SK-N-SH (cell line): ENCODE data around the gene COMT. TPM values are rescaled to one million over a fixed set of nuclear protein-coding genes. Genes with fewer than 3 reads are reported as not detected.

Source experiments
- CTCF ChIA-PET: fragments of 300-600, 350-600 bp; formaldehyde crosslinking; extraction: SDS; loops from one replicate; lab custom pipeline; 2021; lab: Yijun Ruan, JAX
- POLR2A ChIA-PET: fragments of 350-600 bp; sonication (Branson Sonifier 250); formaldehyde crosslinking; extraction: SDS; loops from one replicate; lab custom pipeline; 2020; ENCODE audit warnings: antibody characterized with exemption, inconsistent platforms; lab: Yijun Ruan, JAX
- DNase-seq: peaks from one replicate; pipeline ENCODE4 v3.0.0; 2012
- H2AFZ ChIP-seq: fragments of 200-600 bp; sonication (generic); 2 replicates; pipeline ENCODE4 v1.8.1; 2016; ENCODE audit warnings: antibody characterized with exemption, mild to moderate bottlenecking, low read depth
- H3F3A ChIP-seq: fragments of 200-600 bp; sonication (generic); replicated peaks from 2 replicates; pipeline ENCODE3; 2016; ENCODE audit warnings: antibody characterized with exemption, mild to moderate bottlenecking; ENCODE audit not compliant: insufficient read depth
- H3K27ac ChIP-seq, 2 experiments: fragments of 200-500 bp in 1 of 2; fragments of 200-600 bp in 1 of 2; sonication (Bioruptor generic) in 1 of 2; sonication (generic), shearing (Covaris generic) in 1 of 2; 2 replicates each; pipeline versions ENCODE4 v1.5.1 to v1.6.1; 2014 to 2016; ENCODE audit warnings: low read depth in 2 of 2, inconsistent platforms in 1 of 2, low read length in 1 of 2, mild to moderate bottlenecking in 1 of 2, mixed read lengths in 1 of 2
- H3K27me3 ChIP-seq: fragments of 200-600 bp; sonication (generic), shearing (Covaris generic); 2 replicates; pipeline ENCODE4 v1.6.1; 2016; ENCODE audit warnings: mixed run types; ENCODE audit not compliant: insufficient read depth
- H3K36me3 ChIP-seq, 2 experiments: fragments of 200-500 bp in 1 of 2; fragments of 200-600 bp in 1 of 2; sonication (Bioruptor generic) in 1 of 2; sonication (generic) in 1 of 2; replicated peaks in 1 of 2; 2 replicates each; pipeline versions ENCODE3 to v1.5.1; 2014 to 2016; ENCODE audit warnings: low read length in 1 of 2, mild to moderate bottlenecking in 1 of 2; ENCODE audit not compliant: insufficient read depth in 2 of 2, control insufficient read depth in 1 of 2
- H3K4me1 ChIP-seq, 2 experiments: fragments of 200-500 bp in 1 of 2; fragments of 200-600 bp in 1 of 2; sonication (Bioruptor generic) in 1 of 2; sonication (generic), shearing (Covaris generic) in 1 of 2; 2 replicates each; pipeline versions ENCODE4 v1.5.1 to v1.6.1; 2014 to 2016; ENCODE audit warnings: low read depth in 1 of 2, low read length in 1 of 2, mixed run types in 1 of 2; ENCODE audit not compliant: insufficient read depth in 2 of 2, control insufficient read depth in 1 of 2
- H3K4me2 ChIP-seq: fragments of 200-600 bp; sonication (generic), shearing (Covaris generic); 2 replicates; pipeline ENCODE4 v1.6.1; 2017; ENCODE audit warnings: mixed run types
- H3K4me3 ChIP-seq, 2 experiments: fragments of 200-500 bp in 1 of 2; fragments of 200-600 bp in 1 of 2; sonication (Bioruptor generic) in 1 of 2; sonication (generic), shearing (Covaris generic) in 1 of 2; 2 replicates each; pipeline versions ENCODE4 v1.5.1 to v1.8.1; 2014 to 2016; ENCODE audit warnings: low read depth in 2 of 2, inconsistent platforms in 1 of 2, low read length in 1 of 2, mild to moderate bottlenecking in 1 of 2, mixed read lengths in 1 of 2, moderate library complexity in 1 of 2
- H3K79me2 ChIP-seq: fragments of 200-600 bp; sonication (generic); 2 replicates; pipeline ENCODE4 v1.8.1; 2017; ENCODE audit warnings: mild to moderate bottlenecking; ENCODE audit not compliant: insufficient read depth
- H3K9ac ChIP-seq: fragments of 200-600 bp; sonication (generic); 2 replicates; pipeline ENCODE4 v1.6.1; 2017; ENCODE audit warnings: mixed run types
- H3K9me2 ChIP-seq: fragments of 200-600 bp; sonication (generic); 2 replicates; pipeline ENCODE4 v1.6.1; 2017; ENCODE audit warnings: mixed run types
- H3K9me3 ChIP-seq: fragments of 200-600 bp; sonication (generic); 2 replicates; pipeline ENCODE4 v1.6.1; 2017; ENCODE audit warnings: mixed run types, mild to moderate bottlenecking, moderate library complexity
- H4K20me1 ChIP-seq: fragments of 200-600 bp; sonication (generic); 2 replicates; pipeline ENCODE4 v1.6.1; 2017; ENCODE audit warnings: mild to moderate bottlenecking, mixed run types; ENCODE audit not compliant: insufficient read depth
- EZH2phosphoT487 ChIP-seq: fragments of 200-600 bp; sonication (generic); IDR thresholded peaks from 2 replicates; pipeline ENCODE4 v1.6.1; 2017; ENCODE audit warnings: low read depth, mixed run types, mild to moderate bottlenecking, antibody characterized with exemption, moderate library complexity, borderline replicate concordance
- FOSL2 ChIP-seq: IDR thresholded peaks from 2 replicates; pipeline ENCODE4 v1.4.0; 2012; ENCODE audit warnings: low read depth, mild to moderate bottlenecking, moderate library complexity, borderline replicate concordance
- FOXJ3 ChIP-seq: sonication (generic); formaldehyde crosslinking; IDR thresholded peaks from 2 replicates; pipeline ENCODE4 v1.5.1; 2020; ENCODE audit warnings: mild to moderate bottlenecking, missing genetic modification reagents
- NFIC ChIP-seq: IDR thresholded peaks from 2 replicates; pipeline ENCODE4 v1.4.0; 2012; ENCODE audit warnings: borderline replicate concordance
- RAD21 ChIP-seq: IDR thresholded peaks from 2 replicates; pipeline ENCODE4 v1.6.1; 2012; ENCODE audit warnings: mild to moderate bottlenecking, low read length
- SIN3A ChIP-seq: IDR thresholded peaks from 2 replicates; pipeline ENCODE4 v1.6.1; 2012; ENCODE audit warnings: low read depth, mild to moderate bottlenecking, low read length, moderate library complexity, borderline replicate concordance
- SMC3 ChIP-seq: IDR thresholded peaks from 2 replicates; pipeline ENCODE4 v1.6.1; 2012; ENCODE audit warnings: low read depth, low read length, improper control_type of control experiment
- WGBS: methylation state at CpG from one replicate; pipeline ENCODE4 v1.1.6; 2017; ENCODE audit warnings: low lambda C conversion rate; 5-methylcytosine and 5-hydroxymethylcytosine counted together
- polyA plus RNA-seq, 3 experiments: library from polyadenylated mRNA; depleted of rRNA; stranded (reverse); fragments of >200 nt; gene quantifications; 2 replicates each; pipeline ENCODE4 v1.2.3, GENCODE V29; 2012
- TF ChIP-seq, protein P1 (sequence below): IDR thresholded peaks from 2 replicates; pipeline ENCODE4 v1.4.0; 2012; ENCODE audit warnings: low read depth, borderline replicate concordance
- TF ChIP-seq, protein P2 (sequence below): IDR thresholded peaks from 2 replicates; pipeline ENCODE4 v1.6.1; 2012; ENCODE audit warnings: mild to moderate bottlenecking, low read depth, low read length, moderate library complexity

COMT gene
- polyA plus RNA-seq, 1 of the 3 experiments (the other 2 are of a cell fraction) = 343 TPM

- 93% methylated on average over 6 of the region's 9 CpGs for WGBS
- no peaks in the 10 kb centered on the region for H3K9me3 ChIP-seq
- H3K36me3 ChIP-seq = peaks cover 14 to 41% of the 10 kb centered on the region in 2 experiments
- no peak for DNase-seq
- no peak overlapping the region for H3K4me3 ChIP-seq
- no peaks in the 10 kb centered on the region for H3K9me2 ChIP-seq
- H3K4me2 ChIP-seq = no peak overlapping the region
- H3K27ac ChIP-seq = no peak overlapping the region
- ChIA-PET POLR2A (interaction anchor here (0.7 kb wide), 1 partner anchor 48 kb away, joined by 3 read pairs; no protein-coding TSS in a partner anchor), CTCF (interaction anchor here (1.4 to 11.4 kb wide), 2 partner anchors 32 to 185 kb away, joined by 3 to 297 read pairs; no protein-coding TSS in a partner anchor)
- H3K9ac ChIP-seq = no peak overlapping the region
- H2AFZ ChIP-seq = no peak overlapping the region
- no peaks in the 10 kb centered on the region for H4K20me1 ChIP-seq
- no peaks in the 10 kb centered on the region for H3K79me2 ChIP-seq
- TF ChIP-seq NFIC (no peak), SMC3 (no peak)
- TF ChIP-seq, protein P1, sequence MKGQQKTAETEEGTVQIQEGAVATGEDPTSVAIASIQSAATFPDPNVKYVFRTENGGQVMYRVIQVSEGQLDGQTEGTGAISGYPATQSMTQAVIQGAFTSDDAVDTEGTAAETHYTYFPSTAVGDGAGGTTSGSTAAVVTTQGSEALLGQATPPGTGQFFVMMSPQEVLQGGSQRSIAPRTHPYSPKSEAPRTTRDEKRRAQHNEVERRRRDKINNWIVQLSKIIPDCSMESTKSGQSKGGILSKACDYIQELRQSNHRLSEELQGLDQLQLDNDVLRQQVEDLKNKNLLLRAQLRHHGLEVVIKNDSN = no peak
- TF ChIP-seq, protein P2, sequence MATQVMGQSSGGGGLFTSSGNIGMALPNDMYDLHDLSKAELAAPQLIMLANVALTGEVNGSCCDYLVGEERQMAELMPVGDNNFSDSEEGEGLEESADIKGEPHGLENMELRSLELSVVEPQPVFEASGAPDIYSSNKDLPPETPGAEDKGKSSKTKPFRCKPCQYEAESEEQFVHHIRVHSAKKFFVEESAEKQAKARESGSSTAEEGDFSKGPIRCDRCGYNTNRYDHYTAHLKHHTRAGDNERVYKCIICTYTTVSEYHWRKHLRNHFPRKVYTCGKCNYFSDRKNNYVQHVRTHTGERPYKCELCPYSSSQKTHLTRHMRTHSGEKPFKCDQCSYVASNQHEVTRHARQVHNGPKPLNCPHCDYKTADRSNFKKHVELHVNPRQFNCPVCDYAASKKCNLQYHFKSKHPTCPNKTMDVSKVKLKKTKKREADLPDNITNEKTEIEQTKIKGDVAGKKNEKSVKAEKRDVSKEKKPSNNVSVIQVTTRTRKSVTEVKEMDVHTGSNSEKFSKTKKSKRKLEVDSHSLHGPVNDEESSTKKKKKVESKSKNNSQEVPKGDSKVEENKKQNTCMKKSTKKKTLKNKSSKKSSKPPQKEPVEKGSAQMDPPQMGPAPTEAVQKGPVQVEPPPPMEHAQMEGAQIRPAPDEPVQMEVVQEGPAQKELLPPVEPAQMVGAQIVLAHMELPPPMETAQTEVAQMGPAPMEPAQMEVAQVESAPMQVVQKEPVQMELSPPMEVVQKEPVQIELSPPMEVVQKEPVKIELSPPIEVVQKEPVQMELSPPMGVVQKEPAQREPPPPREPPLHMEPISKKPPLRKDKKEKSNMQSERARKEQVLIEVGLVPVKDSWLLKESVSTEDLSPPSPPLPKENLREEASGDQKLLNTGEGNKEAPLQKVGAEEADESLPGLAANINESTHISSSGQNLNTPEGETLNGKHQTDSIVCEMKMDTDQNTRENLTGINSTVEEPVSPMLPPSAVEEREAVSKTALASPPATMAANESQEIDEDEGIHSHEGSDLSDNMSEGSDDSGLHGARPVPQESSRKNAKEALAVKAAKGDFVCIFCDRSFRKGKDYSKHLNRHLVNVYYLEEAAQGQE = no peak
- H3K4me1 ChIP-seq = no peaks in the 10 kb centered on the region
- no peaks in the 10 kb centered on the region for H3F3A ChIP-seq
- no peaks in the 10 kb centered on the region for H3K27me3 ChIP-seq
These were observed 25.6 kb upstream of the COMT start for GRCh38 chr22:19916006-19916405.

GRCh38 chr22:19916941-19917340 is 24.6 kb upstream of the COMT start:
- ChIA-PET CTCF (interaction anchor here (1.0 to 11.4 kb wide), 3 partner anchors 37 to 186 kb away, joined by 3 to 297 read pairs (median 3); no protein-coding TSS in a partner anchor), POLR2A (no interaction called here)
- no peak for TF ChIP-seq EZH2phosphoT487
- no peak for TF ChIP-seq SIN3A
- TF ChIP-seq FOSL2 = no peak
- no peak for TF ChIP-seq RAD21
- TF ChIP-seq FOXJ3 = no peak
- Histone ChIP-seq H3K9me2 (no peaks in the 10 kb centered on the region), H3K4me2 (no peak overlapping the region), H3K4me1 (no peaks in the 10 kb centered on the region), H3K27me3 (no peaks in the 10 kb centered on the region), H4K20me1 (no peaks in the 10 kb centered on the region), H2AFZ (no peak overlapping the region), H3K36me3 (peaks cover 14 to 41% of the 10 kb centered on the region in 2 experiments), H3K27ac (no peak overlapping the region), H3K9ac (no peak overlapping the region), H3K9me3 (no peaks in the 10 kb centered on the region), H3K4me3 (no peak overlapping the region), H3F3A (no peaks in the 10 kb centered on the region), H3K79me2 (no peaks in the 10 kb centered on the region)
- 100% methylated on average over 4 of the region's 7 CpGs for WGBS
- DNase-seq = no peak
